Right hindlimb (tissue), 1 donor: ENCODE data around the gene KRTDAP.
"Not testable (repeated sequence)": the region's sequence is repeated elsewhere in the genome, so short reads cannot be mapped to it uniquely, and the experiment has no call there.

Experiments
- DNase-seq: peaks from one replicate; pipeline ENCODE4 v3.0.0-alpha.2; 2018

The KRTDAP gene

DNA sequence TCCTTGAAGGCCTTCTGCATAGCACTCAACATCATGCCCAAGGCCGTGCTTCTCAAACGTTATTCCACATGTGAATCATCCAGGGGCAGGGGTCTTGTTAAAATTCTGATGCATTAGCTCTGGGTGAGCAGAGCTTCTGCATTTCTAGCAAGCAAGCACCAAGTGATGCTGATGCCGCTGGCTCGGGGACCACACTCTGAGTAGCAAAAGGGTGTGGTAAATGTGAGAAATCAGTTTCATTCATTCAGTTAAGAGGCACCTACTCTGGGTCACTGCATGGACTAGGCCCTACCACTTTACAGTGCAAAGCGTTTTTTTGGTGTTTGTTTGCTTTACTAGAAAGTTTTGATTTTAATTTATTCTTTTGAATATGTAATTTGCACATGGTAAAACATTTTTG lies 7.2 kb downstream of the KRTDAP start:
- no peak for DNase-seq

- no peak for DNase-seq
These were observed 11.2 kb downstream of the KRTDAP start for GRCh38 chr19:35478794-35479677.

- DNase-seq: no peak
These were observed 14.1 kb downstream of the KRTDAP start for GRCh38 chr19:35476149-35476548.

DNA sequence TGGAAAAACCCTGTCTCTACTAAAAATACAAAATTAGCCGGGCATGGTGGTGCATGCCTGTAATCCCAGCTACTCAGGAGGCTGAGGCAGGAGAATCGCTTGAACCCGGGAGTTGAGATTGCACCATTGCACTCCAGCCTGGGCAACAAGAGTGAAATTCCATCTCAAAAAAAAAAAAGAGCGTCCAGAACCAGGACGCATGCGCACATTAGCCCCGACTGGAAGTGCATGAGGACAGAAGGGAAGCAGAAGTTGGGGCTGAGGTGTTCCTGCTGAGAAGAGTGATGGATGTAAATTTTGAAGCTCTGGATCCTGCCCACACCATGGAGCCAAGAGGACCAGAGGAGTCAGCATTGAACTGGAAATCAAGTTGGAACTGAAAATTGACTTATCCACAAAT lies 15.7 kb downstream of the KRTDAP start:
- not testable (repeated sequence) for DNase-seq

- no peak for DNase-seq
These were observed 16.2 kb downstream of the KRTDAP start for GRCh38 chr19:35474104-35474503.

DNA sequence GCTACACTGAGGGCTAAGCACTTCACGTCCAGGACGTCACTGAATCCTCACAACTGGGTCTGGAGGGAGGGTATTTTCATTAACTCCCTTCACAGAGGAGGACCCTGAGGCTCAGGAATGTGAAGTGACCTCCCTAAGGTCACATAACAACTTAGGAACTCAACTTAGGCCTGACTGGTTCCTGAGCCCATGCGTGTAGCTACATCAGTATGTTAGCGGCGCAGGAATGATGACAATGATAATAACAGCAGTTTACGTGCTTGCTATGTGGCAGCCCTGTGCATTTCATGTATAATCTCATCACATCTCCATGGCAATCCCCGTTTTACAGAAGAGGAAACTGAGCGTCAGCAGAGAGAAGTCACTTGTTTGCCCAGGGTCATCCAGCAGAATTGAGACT lies 18.3 kb downstream of the KRTDAP start:
- DNase-seq: no peak

DNA sequence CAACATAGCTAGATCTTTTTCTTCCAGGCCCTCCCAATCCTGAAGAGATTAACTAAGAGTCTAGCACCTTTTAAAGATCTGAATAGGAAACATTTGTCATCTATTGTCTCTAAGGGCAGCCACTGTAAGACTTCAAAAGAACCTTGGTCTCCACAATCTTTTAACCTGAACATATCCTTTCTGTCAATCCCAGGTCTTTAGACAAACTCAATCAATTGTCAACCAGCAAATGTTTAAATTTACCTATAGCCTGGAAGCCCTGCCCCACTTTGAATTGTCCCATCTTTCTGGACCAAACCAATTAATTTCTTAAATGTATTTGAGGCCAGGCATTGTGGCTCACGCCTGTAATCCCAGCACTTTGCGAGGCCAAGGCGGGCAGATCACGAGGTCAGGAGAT lies 19.2 kb downstream of the KRTDAP start:
- DNase-seq: not testable (repeated sequence)

DNA sequence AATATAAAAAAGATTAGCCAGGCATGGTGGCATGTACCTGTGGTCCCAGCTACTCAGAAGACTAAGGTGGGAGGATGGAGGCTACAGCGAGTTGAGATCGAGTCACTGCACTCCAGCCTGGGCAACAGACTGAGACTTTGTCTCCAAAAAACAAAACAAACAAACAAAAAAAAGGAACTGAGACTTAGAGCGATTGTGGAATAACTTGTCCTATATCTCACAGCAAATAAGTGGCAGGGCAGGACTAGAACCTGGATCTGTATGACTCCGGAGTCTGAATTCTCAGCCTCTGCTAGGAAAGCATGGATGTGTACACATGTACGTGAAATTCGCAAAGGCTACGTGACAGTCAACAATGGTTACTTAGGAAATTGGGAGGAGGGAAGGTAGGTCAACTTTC lies 20.1 kb downstream of the KRTDAP start:
- DNase-seq: no peak

- no peak for DNase-seq
These were observed 21.6 kb downstream of the KRTDAP start for GRCh38 chr19:35468637-35469036.

DNA sequence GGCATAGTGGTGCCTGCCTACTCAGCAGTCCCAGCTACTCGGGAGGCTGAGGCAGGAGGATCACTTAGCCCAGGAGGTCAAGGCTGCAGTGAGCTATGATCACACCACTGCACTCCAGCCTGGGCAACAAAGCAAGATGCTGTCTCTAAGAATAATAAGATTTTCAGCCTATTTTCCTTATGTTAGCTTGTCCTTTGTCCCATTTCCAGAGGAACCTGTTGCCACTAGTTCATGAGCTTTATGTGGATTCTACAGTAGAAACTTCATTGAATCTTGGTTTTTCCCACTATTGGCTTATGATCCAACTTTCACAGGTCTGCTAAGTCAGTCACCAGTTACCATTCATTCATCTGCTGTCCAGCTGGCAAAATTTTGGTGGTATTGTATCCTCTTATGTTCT lies 24.0 kb downstream of the KRTDAP start:
- DNase-seq: no peak

DNA sequence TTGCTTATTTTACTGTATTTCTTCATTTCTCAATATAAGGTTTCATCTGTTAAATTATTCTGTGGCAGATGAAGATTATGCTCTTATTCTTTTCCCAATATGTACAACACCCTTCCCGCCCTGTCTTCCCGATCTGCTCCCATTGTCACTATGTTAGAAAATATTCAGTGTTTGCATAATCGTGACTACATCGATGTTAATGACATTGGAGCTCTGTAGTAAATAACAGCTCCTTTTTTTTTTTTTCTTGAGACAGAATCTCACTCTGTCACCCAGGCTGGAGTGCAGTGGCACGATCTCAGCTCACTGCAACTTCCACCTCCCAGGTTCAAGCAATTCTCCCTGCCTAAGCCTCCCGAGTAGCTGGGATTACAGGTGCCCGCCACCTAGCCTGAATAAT lies 27.3 kb downstream of the KRTDAP start:
- DNase-seq: not testable (repeated sequence)

DNA sequence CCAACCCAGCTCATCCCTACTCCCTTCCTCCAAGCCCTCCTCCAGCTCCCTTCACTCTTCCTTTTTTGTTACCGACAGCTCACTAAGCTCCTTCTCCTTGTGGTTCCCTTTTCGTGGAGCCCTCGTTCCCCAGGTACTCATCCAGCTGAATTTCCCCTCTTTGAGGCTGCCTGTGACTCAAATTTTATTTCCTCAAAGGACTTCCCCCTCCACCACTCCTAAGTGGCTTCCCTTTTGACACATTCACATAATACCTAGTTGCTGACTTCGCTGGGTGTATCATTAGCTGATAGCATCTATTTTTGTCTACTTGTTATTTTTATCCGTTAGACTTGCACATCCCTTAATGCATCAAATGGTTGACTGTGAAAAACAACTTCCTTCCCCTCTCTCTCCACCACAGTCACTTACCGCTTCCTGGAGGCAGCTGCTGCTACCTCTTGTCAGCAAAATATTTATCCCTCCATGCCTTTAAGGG lies 27.7 kb downstream of the KRTDAP start:
- no peak for DNase-seq

GRCh38 chr19:35461788-35462187 lies 28.5 kb downstream of the KRTDAP start:
- DNase-seq: not testable (repeated sequence)

- DNase-seq: no peak
These were observed 29.2 kb downstream of the KRTDAP start for GRCh38 chr19:35461060-35461459.

DNA sequence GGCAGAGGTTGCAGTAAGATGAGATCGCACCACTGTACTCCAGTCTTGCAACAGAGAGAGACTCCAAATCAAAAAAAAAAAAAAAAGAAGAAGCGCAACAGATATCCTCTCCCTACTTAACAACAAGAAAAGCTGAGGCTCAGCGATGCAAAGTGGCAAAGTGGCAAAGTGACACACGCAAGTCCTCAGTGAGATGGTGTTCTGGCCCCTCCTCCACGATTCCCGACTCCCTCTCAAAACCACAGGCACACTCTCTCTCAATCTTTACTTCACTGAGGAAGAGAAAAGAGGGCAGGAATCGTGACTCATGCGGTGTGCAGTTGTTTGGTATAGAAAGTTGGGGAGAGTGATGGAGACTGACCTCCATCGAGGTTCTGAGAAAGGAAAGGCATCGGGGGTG lies 29.7 kb downstream of the KRTDAP start:
- DNase-seq: no peak

- DNase-seq: no peak
These were observed 30.7 kb downstream of the KRTDAP start for GRCh38 chr19:35459414-35460082.

DNA sequence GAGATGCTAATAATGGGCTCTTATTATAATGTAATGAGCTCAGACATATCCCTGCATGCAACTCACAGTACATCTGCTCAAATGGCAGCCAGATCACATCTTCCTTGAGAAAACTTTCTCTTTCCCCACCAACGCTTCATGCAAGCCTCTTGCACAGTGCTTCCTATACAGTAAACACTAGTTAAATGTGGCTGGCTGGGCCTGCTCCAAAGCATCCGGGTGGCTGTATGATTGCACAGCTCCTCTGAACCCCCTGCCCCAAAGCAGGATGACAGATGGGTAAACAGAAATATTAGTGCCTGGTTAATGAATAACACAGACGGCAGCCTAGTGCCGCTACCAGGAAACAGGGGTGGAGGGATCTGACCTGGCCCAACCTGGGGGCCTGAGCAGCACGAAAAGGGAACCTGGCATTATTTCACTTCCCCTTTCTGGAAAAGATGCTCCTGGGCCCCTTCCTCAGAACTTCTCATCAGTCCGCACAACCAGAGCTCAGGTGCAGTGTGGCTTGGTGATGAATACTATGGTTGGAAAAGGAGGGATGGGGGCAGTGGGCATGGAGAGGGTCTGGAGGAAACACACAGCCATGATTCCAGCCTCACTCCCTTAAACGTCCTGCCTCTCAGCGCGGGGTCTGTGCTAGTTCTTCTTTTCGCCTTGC lies 31.4 kb downstream of the KRTDAP start:
- DNase-seq: no peak

- DNase-seq: no peak
These were observed 32.1 kb downstream of the KRTDAP start for GRCh38 chr19:35458192-35458591.

DNA sequence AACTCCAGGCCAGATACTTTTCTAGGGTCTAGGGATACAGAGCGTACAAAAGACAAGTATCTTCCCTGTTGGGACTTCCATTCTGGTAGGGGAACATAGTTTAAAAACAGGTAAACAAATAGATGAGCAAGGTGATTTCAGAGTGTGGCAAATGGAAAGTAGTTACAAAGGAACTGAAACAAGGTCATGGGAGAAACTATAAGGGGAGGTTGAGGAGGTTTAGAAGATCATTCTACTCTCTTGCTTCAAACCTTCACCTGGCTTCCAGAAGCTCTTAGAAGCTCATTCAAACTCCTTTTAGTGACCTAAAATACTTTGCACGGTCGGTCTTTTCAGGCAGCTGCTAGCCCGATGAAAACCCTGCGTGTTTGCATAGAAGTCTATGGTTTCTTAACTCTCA lies 33.1 kb downstream of the KRTDAP start:
- DNase-seq: no peak

GRCh38 chr19:35455616-35456201 lies 34.6 kb downstream of the KRTDAP start:
- no peak for DNase-seq

GRCh38 chr19:35454663-35455062 lies 35.6 kb downstream of the KRTDAP start:
- no peak for DNase-seq

DNA sequence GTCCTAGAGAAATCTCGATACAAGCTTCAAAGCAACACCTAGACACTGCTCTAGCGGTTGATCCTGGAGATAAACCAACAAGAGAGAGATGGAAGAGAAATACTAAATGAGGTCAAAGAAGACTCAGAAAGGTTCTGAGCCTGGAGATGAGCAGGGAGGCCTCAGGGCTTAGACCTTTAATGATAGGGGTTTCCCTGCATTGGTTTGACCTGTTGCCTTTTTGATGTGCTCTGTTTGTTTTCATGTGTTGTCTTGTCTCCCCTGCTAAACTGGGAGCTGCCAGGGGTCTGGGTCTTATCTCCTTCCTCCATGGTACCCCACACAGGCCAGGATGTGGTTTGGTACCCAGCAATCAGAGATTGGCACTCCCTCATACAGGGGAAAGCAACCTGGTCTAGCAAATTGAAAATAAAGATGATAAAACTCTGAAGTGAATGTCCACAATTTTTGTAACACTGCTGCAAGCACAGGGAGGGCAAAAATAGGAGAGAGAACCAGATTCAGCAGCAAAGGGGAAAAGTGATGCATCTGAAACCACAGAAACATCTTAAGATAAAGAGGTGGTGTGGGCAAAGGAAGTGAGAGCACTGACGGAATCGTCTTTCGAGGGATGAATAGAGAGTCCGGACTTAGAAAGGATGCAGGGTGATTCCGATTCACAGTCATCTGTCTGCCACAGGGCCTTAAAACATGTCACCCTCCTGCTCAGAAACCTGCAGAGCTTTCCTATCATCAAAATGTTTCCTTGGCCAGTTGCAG lies 38.7 kb downstream of the KRTDAP start:
- DNase-seq: no peak
